ENCODE measurements around the gene DSC1. TPM values are rescaled to one million over a fixed set of nuclear protein-coding genes. Genes with fewer than 3 reads are reported as not detected.

Gene DSC1
- total RNA-seq, 4 donors from 2014 or later: not detected

- no peaks in the 10 kb centered on the region for H3K9me3 ChIP-seq
- TF ChIP-seq CTCF (IDR thresholded peaks at IDR 0.05) (peak in 4 of 5 experiments; percentile 43 to 93 (median 64)), EP300 (IDR thresholded peaks at IDR 0.05; ENCODE audit: low read depth) (no peak), POLR2AphosphoS5 (IDR thresholded peaks at IDR 0.05) (peak; percentile 5 to 94 (median 84)), POLR2A (IDR thresholded peaks at IDR 0.05) (peak; percentile 83)
- 15 to 19% methylated on average over 6 to 11 of the region's 11 CpGs for WGBS, 2 donors (ENCODE audit: low coverage in 1 of 2)
- peak; percentile 91 for DNase-seq
- no peaks in the 10 kb centered on the region for H3K27me3 ChIP-seq
- in situ Hi-C loops (cut with MboI; ENCODE audit: low pct_ligation_motif_present in 1 of 4, low pct_unique_long_range_greater_than_20kb in 1 of 4, low sequenced_read_pairs in 3 of 4) (loop anchor here in 1 of 4 donors (10.0 kb wide), 1 partner anchor 102 kb away; the partner anchor contains the start of gene DSC2), intact Hi-C loops (cut with DNase I; ENCODE audit: low total_unique reads) (no loop called here)
- H3K27ac ChIP-seq: peak overlapping the region; percentile 78 to 87 (median 86)
- no peaks in the 10 kb centered on the region for H3K36me3 ChIP-seq
- peaks cover 5 to 48% (median 26%) of the 10 kb centered on the region in 4 donors for H3K4me1 ChIP-seq
- H3K4me3 ChIP-seq: peak overlapping the region in 2 of 4 donors; percentile 21 to 35
Measured at GRCh38 chr18:31206787-31207381, 44.2 kb upstream of the DSC1 start.

GRCh38 chr18:31206071-31206470 lies 43.4 kb upstream of the DSC1 start:
- DNase-seq: no peak
- 62 to 67% methylated on average over 5 of the region's 5 CpGs for WGBS, 2 donors (ENCODE audit: low coverage in 1 of 2)
- intact Hi-C loops (cut with DNase I; ENCODE audit: low total_unique reads) (no loop called here), in situ Hi-C loops (cut with MboI; ENCODE audit: low pct_ligation_motif_present in 1 of 4, low pct_unique_long_range_greater_than_20kb in 1 of 4, low sequenced_read_pairs in 3 of 4) (loop anchor here in 1 of 4 donors (10.0 kb wide), 1 partner anchor 101 kb away; the partner anchor contains the start of gene DSC2)
- TF ChIP-seq CTCF (IDR thresholded peaks at IDR 0.05) (no peak), POLR2AphosphoS5 (IDR thresholded peaks at IDR 0.05) (peak in 2 of 3 donors; percentile 32 to 61)
- Histone ChIP-seq H3K27me3 (no peaks in the 10 kb centered on the region), H3K9me3 (no peaks in the 10 kb centered on the region), H3K27ac (peak overlapping the region; percentile 78 to 87 (median 86)), H3K4me3 (peak overlapping the region in 2 of 4 donors; percentile 21 to 35), H3K4me1 (peaks cover 5 to 48% (median 26%) of the 10 kb centered on the region in 4 donors), H3K36me3 (no peaks in the 10 kb centered on the region)

- no peak overlapping the region for H3K4me3 ChIP-seq
Measured at GRCh38 chr18:31205273-31205672, 42.6 kb upstream of the DSC1 start.

More at GRCh38 chr18:31205273-31205672, 42.6 kb upstream of the DSC1 start:
- peak overlapping the region; percentile 78 to 87 (median 86) for H3K27ac ChIP-seq
- WGBS, 2 donors (ENCODE audit: low coverage in 1 of 2): 40 to 59% methylated on average over 1 to 2 of the region's 2 CpGs
- intact Hi-C loops (cut with DNase I; ENCODE audit: low total_unique reads) (no loop called here), in situ Hi-C loops (cut with MboI; ENCODE audit: low pct_ligation_motif_present in 1 of 4, low pct_unique_long_range_greater_than_20kb in 1 of 4, low sequenced_read_pairs in 3 of 4) (loop anchor here in 1 of 4 donors (10.0 kb wide), 1 partner anchor 100 kb away; the partner anchor contains the start of gene DSC2)
- no peaks in the 10 kb centered on the region for H3K36me3 ChIP-seq
- peaks cover 5 to 48% (median 26%) of the 10 kb centered on the region in 4 donors for H3K4me1 ChIP-seq
- no peaks in the 10 kb centered on the region for H3K27me3 ChIP-seq
- no peak for TF ChIP-seq CTCF (IDR thresholded peaks at IDR 0.05)
- TF ChIP-seq POLR2A (IDR thresholded peaks at IDR 0.05): no peak
- TF ChIP-seq EP300 (IDR thresholded peaks at IDR 0.05; ENCODE audit: low read depth): no peak
- no peak for TF ChIP-seq POLR2AphosphoS5 (IDR thresholded peaks at IDR 0.05)
- H3K9me3 ChIP-seq: no peaks in the 10 kb centered on the region
- no peak for DNase-seq

Measured in transverse colon (tissue), 4 donors.